GM18505 (cell line): ENCODE results near the gene DDIAS.
A peak's percentile ranks its signal among the peaks of the same experiment; 100 is the strongest.
"Not testable (repeated sequence)": the region's sequence is repeated elsewhere in the genome, so short reads cannot be mapped to it uniquely, and the experiment has no call there.

Experiments
- ATAC-seq: cut with Tn5 transposase; IDR thresholded peaks from one replicate; pipeline ENCODE4 v1.9.1; 2021; ENCODE audit not compliant: unreplicated experiment
- POLR2A ChIP-seq: IDR thresholded peaks from 4 replicates; pipeline ENCODE4 v1.6.1; 2011; ENCODE audit warnings: borderline replicate concordance; ENCODE audit not compliant: insufficient read depth, insufficient read length; ENCODE audit errors: extremely low read depth

The DDIAS gene

DNA sequence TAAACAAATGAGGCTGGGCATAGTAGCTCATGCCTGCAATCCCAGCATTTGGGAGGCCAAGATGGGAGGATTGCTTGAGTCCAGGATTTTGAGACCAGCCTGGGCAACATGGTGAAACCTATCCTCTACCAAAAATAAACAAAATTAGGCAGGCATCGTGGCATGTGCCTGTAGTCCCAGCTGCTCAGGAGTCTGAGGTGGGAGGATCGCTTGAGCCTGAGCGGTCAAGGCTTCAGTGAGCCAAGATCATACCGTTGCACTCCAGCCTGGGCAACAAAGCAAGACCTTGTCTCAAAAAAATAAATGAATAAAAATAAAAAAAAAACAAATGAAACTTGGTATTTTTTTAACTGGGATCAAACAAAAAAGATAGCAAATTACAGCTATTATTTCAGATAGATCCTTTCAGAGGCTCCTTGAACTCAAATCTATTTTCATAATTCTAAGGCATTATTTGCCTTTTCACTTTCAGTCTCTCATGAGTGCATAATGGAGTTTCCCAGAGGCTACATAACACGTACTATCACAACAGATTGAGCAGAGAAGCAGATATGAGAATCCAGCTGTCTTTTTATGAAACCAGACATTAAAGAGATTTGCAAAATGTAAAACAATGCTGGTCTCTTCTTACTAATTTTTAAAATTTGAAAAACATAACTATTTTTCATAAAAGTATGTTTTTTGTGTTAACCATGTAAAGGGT, 23.1 kb downstream of the DDIAS start:
- no peak for TF ChIP-seq POLR2A
- ATAC-seq, result no peak

GRCh38 chr11:82927264-82927880, 25.8 kb downstream of the DDIAS start:
- peak; percentile 63 for ATAC-seq
- no peak for TF ChIP-seq POLR2A

DNA sequence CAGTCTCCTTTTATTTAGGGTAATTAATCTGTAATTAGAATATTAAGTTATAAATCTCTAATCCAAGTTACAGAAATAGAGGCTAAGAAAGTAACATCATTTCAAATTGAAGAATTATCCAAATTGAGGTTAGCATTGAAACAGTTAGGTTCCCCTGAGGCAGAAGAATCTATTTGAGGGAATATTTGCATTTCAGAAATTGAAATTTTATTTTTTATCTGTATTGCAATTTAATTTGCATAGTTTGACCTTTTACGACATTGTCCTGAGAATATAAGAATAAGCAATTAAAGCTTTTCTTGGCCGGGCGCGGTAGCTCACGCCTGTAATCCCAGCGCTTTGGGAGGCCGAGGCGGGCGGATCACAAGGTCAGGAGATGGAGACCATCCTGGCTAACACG, 27.6 kb downstream of the DDIAS start:
- no peak for TF ChIP-seq POLR2A
- no peak for ATAC-seq

- ATAC-seq, result no peak
- TF ChIP-seq POLR2A, result no peak
Observed at GRCh38 chr11:82930229-82930628, 28.7 kb downstream of the DDIAS start.

- TF ChIP-seq POLR2A, result no peak
- ATAC-seq, result no peak
Observed at GRCh38 chr11:82930734-82931133, 29.2 kb downstream of the DDIAS start.

GRCh38 chr11:82932564-82932963, 31.0 kb downstream of the DDIAS start:
- ATAC-seq, result no peak
- TF ChIP-seq POLR2A, result no peak

- TF ChIP-seq POLR2A, result no peak
- no peak for ATAC-seq
Observed at GRCh38 chr11:82936261-82936660, 34.7 kb downstream of the DDIAS start.

GRCh38 chr11:82937554-82937953, 36.0 kb downstream of the DDIAS start:
- TF ChIP-seq POLR2A, result no peak
- no peak for ATAC-seq

DNA sequence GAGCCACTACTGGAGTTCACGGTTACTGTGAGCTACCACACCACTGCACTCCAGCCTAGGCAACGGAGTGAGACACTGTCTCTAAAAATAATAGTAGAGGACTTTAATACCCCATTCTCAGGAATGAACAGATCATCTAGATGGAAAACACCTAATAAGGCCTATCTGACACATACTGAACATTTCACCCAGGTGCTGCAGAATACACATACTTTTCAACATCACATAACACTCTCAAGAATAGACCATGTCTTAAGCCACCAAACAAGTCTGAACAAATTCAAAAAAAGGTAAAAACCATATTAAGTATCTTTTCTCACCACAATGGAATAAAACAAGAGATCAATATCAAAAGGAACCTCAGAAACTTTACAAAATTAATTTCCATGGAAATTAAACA, 37.9 kb downstream of the DDIAS start:
- no peak for ATAC-seq
- no peak for TF ChIP-seq POLR2A

GRCh38 chr11:82942376-82942775, 40.8 kb downstream of the DDIAS start:
- no peak for TF ChIP-seq POLR2A
- ATAC-seq, result no peak

- ATAC-seq, result not testable (repeated sequence)
Observed at GRCh38 chr11:82943430-82943829, 41.9 kb downstream of the DDIAS start.

GRCh38 chr11:82944198-82944597, 42.7 kb downstream of the DDIAS start:
- TF ChIP-seq POLR2A, result no peak
- no peak for ATAC-seq

DNA sequence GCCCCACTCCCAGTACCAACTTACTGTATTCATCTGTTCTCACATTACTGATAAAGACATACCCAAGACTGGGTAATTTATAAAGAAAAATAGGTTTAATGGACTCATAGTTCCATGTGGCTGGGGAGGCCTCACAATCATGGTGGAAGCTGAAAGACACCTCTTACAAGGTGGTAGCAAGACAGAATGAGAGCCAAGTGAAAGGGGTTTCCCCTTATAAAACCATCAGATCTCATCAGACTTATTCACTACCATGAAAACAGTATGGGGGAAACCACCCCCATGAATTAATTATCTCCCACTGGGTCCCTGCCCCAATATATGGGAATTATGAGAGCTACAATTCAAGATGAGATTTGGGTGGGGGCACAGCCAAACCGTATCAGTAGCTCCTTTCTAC, 43.5 kb downstream of the DDIAS start:
- ATAC-seq, result not testable (repeated sequence)

DNA sequence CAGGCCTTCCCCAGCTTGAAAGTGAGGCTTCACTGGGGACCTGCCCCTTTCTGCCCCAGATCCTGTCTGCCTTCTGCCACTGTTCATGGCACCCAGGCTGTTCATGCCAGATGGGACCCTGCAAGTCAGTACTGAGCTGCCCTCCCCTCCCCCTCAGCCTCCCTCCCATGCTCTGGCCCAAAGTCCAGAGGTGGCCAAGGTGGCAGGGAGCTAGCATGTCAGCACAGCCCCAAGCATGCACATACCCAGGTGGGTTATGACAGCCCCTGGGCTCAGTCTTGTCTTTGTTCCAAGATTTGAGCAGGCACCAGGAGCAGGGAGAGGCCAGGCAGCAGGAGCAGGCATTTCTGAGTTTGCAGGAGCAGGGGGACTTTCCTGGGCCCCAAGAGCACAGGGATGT, 44.1 kb downstream of the DDIAS start:
- TF ChIP-seq POLR2A, result no peak

GRCh38 chr11:82949352-82949751, 47.8 kb downstream of the DDIAS start:
- TF ChIP-seq POLR2A, result no peak
- no peak for ATAC-seq

More for the DNA sequence above, 44.1 kb downstream of the DDIAS start:
- ATAC-seq, result no peak

DNA sequence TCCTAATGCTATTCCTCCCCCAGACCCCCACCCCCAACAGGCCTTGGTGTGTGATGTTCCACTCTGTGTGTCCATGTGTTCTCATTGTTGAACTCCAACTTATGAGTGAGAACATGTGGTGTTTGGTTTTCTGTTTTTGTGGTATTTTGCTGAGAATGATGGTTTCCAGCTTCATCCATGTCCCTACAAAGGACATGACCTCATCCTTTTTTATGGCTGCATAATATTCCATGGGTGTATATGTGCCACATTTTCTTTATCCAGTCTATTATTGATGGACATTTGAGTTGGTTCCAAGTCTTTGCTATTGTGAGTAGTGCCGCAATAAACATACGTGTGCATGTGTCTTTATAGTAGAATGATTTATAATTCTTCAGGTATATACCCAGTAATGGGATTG, 49.0 kb downstream of the DDIAS start:
- ATAC-seq, result not testable (repeated sequence)

DNA sequence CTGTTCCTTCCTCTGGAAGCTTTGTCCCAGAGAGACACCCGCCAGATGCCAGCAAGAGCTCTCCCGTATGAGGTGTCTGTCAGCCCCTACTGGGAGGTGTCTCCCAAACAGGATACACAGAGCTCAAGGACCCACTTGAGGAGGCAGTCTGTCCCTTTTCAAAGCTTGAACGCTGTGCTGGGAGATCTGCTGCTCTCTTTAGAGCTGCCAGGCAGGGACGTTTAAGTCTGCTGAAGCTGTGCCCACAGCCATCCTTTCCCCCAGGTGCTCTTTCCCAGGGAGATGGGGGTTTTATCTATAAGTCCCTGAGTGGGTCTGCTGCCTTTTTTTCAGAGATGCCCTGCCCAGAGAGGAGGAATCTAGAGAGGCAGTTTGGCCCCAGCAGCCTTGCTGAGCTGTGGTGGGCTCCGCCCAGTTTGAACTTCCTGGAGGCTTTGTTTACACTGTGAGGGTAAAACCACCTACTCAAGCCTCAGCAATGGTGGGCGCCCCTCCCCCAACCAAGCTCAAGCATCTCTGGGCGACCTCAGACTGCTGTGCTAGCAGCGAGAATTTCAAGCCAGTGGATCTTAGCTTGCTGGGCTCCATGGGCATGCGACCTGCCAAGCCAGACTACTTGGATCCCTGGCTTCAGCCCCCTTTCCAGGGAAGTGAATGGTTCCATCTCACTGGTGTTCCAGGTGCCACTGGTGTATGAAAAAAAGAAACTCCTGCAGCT, 54.4 kb downstream of the DDIAS start:
- not testable (repeated sequence) for ATAC-seq
